GM12874 (cell line): ENCODE measurements around the gene RTN4RL1.

Experiments
- TF ChIP-seq, protein P1 (sequence below): IDR thresholded peaks from 2 replicates; pipeline ENCODE4 v1.5.1; 2011; ENCODE audit warnings: low read depth, mild to moderate bottlenecking, control low read depth, low read length, moderate library complexity; ENCODE audit not compliant: insufficient read depth

Gene RTN4RL1

DNA sequence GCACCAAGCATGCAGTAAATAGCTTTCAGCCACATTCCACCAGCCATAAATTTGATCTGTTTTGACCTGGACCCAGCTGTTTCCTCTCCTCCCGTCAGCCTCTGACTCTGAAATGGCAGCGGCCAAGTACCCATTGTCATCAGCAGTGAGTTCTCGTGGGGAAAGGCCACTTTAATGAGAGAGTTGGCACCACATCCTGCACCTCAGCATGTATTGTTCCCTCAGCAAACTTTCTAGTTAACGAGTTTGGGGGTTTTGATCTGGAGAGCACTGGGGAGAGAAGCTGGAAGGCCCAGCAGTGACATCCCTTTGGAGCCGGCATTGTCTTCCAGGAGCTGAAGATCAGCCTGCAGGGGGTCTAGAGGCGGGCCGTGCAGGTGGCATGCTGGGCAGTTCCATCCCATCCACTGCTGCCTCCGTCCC, 110.5 kb downstream of the RTN4RL1 start:
- TF ChIP-seq, protein P1, sequence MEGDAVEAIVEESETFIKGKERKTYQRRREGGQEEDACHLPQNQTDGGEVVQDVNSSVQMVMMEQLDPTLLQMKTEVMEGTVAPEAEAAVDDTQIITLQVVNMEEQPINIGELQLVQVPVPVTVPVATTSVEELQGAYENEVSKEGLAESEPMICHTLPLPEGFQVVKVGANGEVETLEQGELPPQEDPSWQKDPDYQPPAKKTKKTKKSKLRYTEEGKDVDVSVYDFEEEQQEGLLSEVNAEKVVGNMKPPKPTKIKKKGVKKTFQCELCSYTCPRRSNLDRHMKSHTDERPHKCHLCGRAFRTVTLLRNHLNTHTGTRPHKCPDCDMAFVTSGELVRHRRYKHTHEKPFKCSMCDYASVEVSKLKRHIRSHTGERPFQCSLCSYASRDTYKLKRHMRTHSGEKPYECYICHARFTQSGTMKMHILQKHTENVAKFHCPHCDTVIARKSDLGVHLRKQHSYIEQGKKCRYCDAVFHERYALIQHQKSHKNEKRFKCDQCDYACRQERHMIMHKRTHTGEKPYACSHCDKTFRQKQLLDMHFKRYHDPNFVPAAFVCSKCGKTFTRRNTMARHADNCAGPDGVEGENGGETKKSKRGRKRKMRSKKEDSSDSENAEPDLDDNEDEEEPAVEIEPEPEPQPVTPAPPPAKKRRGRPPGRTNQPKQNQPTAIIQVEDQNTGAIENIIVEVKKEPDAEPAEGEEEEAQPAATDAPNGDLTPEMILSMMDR: no peak

DNA sequence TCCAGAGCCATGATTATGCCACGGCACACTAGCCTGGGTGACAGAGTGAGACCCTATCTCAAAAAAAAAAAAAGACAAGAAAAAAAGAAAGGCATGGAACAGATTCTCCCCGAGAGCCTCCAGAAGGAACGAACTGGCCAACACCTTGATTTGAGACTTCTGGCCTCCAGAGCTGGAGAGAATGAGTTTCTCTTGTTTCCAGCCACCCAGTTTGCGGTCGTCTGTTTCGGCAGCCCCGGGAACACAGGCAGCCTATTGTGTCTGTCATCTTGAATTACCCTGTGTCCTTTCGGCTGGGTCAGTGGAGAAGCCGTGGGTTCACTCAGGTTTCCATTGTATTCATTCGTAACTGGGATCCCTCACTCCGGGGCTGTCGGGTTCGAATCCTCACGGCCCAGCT, 111.4 kb downstream of the RTN4RL1 start:
- TF ChIP-seq, protein P1: no peak

DNA sequence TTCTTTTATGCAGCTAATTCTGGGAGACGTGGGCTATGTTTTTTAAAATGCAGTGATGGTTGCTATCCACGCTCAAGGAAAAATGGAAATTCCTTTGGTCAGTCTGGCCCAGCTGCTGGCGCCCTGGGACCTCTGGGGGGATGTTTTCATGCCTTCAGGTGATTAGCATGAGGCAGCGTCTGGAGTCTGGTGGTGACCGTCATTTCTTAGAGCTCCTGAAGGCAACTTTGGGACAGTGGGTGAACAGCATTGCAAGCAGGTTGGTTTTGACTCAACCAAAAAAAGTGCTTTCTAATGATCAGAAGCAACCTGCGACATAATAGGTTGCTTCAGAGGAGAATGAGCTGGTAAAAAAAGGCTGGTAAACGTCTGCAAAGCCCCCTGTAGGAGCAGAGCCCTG, 113.0 kb downstream of the RTN4RL1 start:
- TF ChIP-seq, protein P1: no peak

DNA sequence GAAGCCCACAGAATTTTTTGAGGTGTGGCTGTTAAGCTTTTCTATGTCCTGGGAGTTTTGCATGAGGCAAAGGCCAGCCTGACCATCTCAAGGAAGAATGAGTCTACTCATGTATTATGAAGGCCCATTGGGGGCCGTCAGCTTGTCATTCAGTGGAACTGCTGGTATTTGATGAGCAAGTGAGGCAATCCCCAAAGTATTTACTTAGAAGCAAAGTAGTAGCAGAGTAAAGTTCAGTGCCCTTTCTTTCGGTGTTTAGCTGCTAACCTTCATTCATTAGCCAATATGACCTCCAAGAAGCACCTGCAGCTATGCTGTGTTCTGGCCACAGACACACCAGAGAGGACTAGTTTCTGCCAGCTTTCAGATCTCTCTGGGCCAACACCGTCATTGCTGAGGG, 115.1 kb downstream of the RTN4RL1 start:
- TF ChIP-seq, protein P1: no peak

DNA sequence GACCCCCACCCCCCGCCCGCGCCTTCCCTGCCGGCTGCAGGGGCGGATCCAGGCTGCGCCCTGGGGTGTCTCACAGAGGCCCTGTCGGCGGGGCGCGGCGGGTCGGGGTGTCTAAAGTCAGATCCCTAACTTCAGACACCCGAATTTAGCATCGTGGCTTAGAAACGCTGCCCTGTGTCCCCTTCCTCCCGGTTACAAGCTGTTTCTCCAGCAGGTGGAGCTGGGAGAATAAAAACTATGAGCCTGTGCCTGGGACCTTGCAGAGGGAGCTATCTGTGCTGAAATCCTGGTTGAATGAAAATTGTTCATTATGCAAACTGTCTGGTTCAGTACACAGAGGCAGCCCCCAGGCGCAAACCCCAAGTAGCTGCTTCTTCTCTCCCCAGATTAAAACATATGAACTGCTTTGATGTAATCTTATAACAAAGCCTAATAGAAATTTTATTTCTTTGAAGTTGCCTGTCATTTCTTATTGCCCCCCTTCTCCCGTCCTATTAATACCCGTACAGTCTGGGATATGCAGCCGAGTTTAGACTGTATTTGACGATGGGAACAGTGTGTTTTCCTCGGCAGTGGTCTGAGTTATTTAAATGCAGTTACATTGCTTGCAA, 116.3 kb downstream of the RTN4RL1 start:
- TF ChIP-seq, protein P1: peak; percentile 48

DNA sequence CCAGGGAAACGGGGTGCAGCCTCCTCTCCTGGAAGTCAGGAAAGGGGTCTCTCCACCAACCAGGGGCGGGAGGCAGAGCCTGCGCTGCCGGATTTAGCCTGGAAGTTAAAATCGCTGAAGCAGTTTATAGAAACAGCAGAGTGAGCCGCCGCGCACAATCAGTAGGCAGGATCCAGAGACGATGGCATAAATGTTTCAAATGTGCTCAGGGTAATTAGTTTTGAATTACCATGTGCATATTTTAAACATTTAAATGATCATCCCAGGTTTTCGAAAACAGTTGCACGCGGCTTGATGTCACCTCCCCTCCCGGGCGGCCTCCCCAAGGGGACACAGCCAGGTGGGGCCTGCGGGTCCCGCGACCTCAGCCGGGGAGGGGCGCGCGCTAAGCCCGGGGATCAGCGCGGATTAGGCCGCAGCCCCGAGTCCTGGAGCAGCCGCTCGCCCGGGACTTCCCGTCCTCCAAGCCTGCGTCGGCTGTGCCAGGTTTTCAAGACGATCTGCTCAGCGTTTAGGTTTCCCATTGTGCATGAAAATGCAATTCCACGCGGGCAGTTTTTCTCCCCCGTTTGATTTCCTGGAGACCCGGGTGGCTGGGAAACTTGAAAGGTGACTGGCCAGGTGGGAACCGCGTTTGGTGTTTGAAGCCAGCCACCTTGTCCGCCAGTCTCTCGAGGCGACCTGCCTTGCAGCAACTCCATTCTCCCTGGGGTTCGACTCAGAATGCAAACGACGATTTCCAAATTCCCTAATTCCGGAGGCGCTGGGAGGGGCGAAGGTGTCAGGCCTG, 117.0 kb downstream of the RTN4RL1 start:
- TF ChIP-seq, protein P1: no peak

DNA sequence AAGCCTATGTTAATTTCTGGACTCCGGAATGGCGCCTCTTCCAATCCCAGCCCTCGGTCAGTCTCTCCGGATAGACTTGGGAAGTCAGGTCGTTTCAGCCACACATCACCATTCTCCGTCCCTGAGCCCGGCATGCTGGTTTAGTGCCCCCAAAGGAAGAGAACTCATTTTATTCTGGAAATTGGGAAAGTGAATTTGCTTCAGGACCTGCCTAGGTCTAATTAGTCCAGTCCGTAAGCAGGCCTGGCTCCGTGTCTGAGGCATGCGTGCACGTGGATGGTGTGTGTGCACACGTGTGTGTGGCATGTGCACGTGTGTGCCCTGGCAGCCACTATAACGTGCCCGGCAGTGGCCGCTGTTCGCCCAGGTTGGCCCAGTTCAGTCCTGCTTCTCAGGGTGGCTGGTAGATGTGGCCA, 117.9 kb downstream of the RTN4RL1 start:
- TF ChIP-seq, protein P1: no peak
